HepG2 (cell line): Measurements from ENCODE around the gene ACD. TPM values are rescaled to one million over a fixed set of nuclear protein-coding genes. Genes with fewer than 3 reads are reported as not detected.

Source experiments
- CENPX ChIP-seq: sonication (generic); formaldehyde crosslinking; IDR thresholded peaks from 2 replicates; pipeline ENCODE4 v1.9.0; 2021; ENCODE audit warnings: mild to moderate bottlenecking, missing genetic modification reagents, moderate library complexity
- EZH2 ChIP-seq: conservative IDR thresholded peaks from 2 replicates; pipeline ENCODE4 v1.6.1; 2012; ENCODE audit warnings: mild to moderate bottlenecking, low read depth, low read length, moderate library complexity
- HNRNPL ChIP-seq: fragments of 200-400 bp; formaldehyde crosslinking; IDR thresholded peaks from 2 replicates; pipeline ENCODE4 v1.6.1; 2017; ENCODE audit warnings: mild to moderate bottlenecking, low read depth, low read length
- KDM2A ChIP-seq: sonication (generic); formaldehyde crosslinking; IDR thresholded peaks from 2 replicates; pipeline ENCODE4 v1.4.0; 2020; ENCODE audit warnings: low read depth, missing genetic modification reagents, borderline replicate concordance
- PHF5A ChIP-seq: IDR thresholded peaks from one replicate; pipeline ENCODE4 v1.6.1; 2018; ENCODE audit warnings: low read depth, missing genetic modification reagents; ENCODE audit not compliant: unreplicated experiment
- RFX3 ChIP-seq: IDR thresholded peaks from 2 replicates; pipeline ENCODE4 v1.6.1; 2016; ENCODE audit warnings: missing biosample characterization, missing genetic modification reagents
- ZNF589 ChIP-seq: sonication (generic); formaldehyde crosslinking; conservative IDR thresholded peaks from 2 replicates; pipeline ENCODE4 v1.8.0; 2022; ENCODE audit warnings: mild to moderate bottlenecking, moderate library complexity, missing genetic modification reagents
- ZNF678 ChIP-seq: sonication (generic); formaldehyde crosslinking; IDR thresholded peaks from 2 replicates; pipeline ENCODE4 v1.4.0; 2020; ENCODE audit warnings: mild to moderate bottlenecking, missing genetic modification reagents
- ZNF782 ChIP-seq: sonication (generic); formaldehyde crosslinking; IDR thresholded peaks from 2 replicates; pipeline ENCODE4 v1.4.0; 2020; ENCODE audit warnings: missing genetic modification reagents, mild to moderate bottlenecking, borderline replicate concordance
- ZNF879 ChIP-seq: sonication (generic); formaldehyde crosslinking; IDR thresholded peaks from 2 replicates; pipeline ENCODE4 v1.8.1; 2023; ENCODE audit warnings: missing genetic modification reagents
- polyA plus RNA-seq, 8 experiments: library from polyadenylated mRNA; depleted of rRNA in 3 of 8; stranded (reverse) in 7 of 8; unstranded in 1 of 8; fragments of >200 nt; fragmentation: Illumina TruSeq in 4 of 8; extraction: Trizol in 4 of 8; gene quantifications; 2 replicates each; pipeline versions ENCODE4 v1.2.1 to v1.2.3, GENCODE V29; 2011 to 2016; ENCODE audit warnings: low read depth in 4 of 8, missing spikeins in 1 of 8, mixed read lengths in 1 of 8; ENCODE audit not compliant: insufficient read depth in 1 of 8
- total RNA-seq, 5 experiments: library from RNA; depleted of rRNA; stranded (reverse); fragments of >200 nt; fragmentation: Illumina TruSeq; extraction: Trizol; gene quantifications; 2 replicates each; pipeline ENCODE4 v1.2.3, GENCODE V29; 2016; ENCODE audit warnings: low read depth in 1 of 5
- TF ChIP-seq, protein P1 (sequence below): sonication (generic); formaldehyde crosslinking; IDR thresholded peaks from 2 replicates; pipeline ENCODE4 v1.4.0; 2020; ENCODE audit warnings: mild to moderate bottlenecking, missing genetic modification reagents
- TF ChIP-seq, protein P2 (sequence below): sonication (generic); formaldehyde crosslinking; IDR thresholded peaks from 2 replicates; pipeline ENCODE4 v1.5.0; 2020; ENCODE audit warnings: missing genetic modification reagents
- TF ChIP-seq, protein P3 (sequence below): sonication (generic); formaldehyde crosslinking; IDR thresholded peaks from 2 replicates; pipeline ENCODE4 v1.5.1; 2020; ENCODE audit warnings: missing genetic modification reagents, mild to moderate bottlenecking, borderline replicate concordance
- TF ChIP-seq, protein P4 (sequence below): fragments of 450-650 bp; IDR thresholded peaks from 2 replicates; pipeline ENCODE4 v1.6.1; 2016

Gene ACD
- total and polyA plus RNA-seq, 2 of the 13 experiments (the other 11 are each of a cell fraction or from before 2014, with no cell fraction given): 32.6 to 38.3 TPM

DNA sequence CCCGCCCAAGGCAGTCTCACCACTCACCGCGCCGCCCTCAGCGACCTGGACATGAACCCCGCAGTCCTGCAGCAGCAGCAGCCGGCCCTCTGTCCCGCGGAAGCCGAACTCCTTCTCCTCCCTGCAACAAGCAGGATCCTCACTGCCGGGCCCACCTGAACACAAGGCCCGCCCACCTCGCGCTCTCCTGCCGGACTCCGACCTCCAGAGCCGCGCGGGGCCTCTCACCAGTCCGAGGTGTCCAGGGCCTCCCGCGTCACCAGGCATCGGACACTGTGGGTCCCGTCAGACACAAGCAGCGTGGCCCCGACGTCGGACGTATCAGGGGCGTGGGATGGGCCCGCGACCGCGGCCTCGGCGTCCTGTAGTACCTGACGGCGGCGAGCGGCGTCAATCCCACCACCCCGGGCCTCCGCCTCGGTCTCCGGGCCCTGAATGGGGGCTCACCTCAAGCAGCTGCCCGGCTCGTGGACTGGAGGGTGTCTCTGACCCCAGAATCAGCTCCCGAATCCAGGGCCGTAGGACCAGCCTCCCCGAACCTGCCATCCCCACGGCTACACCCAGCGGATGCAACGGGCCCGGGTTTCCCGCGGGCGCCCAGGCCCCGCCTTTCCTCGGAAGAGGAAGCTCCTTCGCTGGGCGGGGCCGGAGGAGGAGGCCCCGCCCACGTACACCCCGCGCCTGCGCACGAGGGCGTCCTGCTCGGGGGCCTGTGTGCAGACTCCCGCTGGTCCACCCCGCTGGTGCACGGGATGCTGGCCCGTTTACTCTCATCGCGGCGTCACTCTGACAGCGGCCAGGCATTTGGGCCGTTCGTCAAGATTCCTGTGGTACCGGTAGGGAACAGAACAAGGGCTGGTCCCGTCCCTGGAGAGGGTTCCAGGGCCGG lies at the start of gene ACD (continued):
- TF ChIP-seq, protein P1, sequence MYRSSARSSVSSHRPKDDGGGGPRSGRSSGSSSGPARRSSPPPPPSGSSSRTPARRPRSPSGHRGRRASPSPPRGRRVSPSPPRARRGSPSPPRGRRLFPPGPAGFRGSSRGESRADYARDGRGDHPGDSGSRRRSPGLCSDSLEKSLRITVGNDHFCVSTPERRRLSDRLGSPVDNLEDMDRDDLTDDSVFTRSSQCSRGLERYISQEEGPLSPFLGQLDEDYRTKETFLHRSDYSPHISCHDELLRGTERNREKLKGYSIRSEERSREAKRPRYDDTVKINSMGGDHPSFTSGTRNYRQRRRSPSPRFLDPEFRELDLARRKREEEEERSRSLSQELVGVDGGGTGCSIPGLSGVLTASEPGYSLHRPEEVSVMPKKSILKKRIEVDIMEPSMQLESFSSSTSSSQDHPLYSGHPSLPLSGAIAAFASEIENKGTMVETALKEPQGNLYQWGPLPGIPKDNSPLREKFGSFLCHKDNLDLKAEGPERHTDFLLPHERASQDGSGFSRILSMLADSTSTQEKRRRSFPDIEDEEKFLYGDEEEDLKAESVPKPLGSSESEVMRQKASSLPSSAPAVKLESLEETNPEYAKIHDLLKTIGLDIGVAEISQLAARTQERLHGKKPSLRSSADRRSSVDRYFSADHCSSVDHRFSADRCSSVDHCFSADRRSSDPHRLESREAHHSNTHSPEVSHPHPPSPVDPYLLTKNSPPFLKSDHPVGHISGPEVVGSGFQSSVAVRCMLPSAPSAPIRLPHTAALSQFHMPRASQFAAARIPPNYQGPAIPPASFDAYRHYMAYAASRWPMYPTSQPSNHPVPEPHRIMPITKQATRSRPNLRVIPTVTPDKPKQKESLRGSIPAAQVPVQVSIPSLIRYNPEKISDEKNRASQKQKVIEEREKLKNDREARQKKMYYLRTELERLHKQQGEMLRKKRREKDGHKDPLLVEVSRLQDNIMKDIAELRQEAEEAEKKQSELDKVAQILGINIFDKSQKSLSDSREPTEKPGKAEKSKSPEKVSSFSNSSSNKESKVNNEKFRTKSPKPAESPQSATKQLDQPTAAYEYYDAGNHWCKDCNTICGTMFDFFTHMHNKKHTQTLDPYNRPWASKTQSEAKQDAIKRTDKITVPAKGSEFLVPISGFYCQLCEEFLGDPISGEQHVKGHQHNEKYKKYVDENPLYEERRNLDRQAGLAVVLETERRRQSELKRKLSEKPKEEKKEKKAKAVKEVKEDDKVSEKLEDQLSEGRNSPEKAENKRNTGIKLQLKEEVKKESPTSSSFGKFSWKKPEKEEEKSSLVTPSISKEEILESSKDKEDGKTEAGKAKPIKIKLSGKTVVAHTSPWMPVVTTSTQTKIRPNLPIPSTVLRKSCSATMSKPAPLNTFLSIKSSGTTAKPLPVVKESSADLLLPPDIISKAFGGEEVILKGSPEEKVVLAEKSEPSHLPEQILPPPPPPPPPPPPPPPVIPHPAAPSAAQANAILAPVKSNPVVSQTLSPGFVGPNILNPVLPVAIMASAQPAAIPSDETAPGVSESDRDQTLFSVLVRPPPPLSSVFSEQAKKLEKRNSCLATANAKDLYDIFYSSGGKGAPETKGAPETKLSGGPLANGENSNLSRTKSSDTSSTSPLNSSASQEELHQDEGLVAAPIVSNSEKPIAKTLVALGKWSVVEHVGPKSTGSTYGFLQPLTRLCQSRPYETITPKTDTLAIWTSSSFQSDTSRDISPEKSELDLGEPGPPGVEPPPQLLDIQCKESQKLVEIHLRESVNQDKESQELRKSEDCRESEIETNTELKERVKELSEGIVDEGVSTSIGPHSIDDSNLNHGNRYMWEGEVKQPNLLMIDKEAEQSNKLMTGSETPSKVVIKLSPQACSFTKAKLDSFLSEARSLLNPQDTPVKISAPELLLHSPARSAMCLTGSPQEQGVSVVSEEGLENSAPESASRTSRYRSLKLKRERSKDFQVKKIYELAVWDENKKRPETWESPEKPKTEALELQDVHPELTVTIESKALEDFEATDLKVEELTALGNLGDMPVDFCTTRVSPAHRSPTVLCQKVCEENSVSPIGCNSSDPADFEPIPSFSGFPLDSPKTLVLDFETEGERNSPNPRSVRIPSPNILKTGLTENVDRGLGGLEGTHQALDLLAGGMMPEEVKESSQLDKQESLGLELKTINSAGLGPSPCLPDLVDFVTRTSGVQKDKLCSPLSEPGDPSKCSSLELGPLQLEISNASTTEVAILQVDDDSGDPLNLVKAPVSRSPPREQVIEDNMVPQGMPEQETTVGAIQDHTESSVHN: peak; percentile 81; the same call in 1 of the 2 replicates
- TF ChIP-seq, protein P2, sequence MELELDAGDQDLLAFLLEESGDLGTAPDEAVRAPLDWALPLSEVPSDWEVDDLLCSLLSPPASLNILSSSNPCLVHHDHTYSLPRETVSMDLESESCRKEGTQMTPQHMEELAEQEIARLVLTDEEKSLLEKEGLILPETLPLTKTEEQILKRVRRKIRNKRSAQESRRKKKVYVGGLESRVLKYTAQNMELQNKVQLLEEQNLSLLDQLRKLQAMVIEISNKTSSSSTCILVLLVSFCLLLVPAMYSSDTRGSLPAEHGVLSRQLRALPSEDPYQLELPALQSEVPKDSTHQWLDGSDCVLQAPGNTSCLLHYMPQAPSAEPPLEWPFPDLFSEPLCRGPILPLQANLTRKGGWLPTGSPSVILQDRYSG: no peak; the same call in none of the 2 replicates
- TF ChIP-seq KDM2A (CRISPR knock-in tag): no peak; the same call in none of the 2 replicates
- peak; percentile 89; the same call in 1 of the 2 replicates for TF ChIP-seq ZNF879
- peak; percentile 84 for TF ChIP-seq ZNF678 (CRISPR knock-in tag)
- TF ChIP-seq RFX3 (CRISPR knock-in tag): no peak
- TF ChIP-seq, protein P3, sequence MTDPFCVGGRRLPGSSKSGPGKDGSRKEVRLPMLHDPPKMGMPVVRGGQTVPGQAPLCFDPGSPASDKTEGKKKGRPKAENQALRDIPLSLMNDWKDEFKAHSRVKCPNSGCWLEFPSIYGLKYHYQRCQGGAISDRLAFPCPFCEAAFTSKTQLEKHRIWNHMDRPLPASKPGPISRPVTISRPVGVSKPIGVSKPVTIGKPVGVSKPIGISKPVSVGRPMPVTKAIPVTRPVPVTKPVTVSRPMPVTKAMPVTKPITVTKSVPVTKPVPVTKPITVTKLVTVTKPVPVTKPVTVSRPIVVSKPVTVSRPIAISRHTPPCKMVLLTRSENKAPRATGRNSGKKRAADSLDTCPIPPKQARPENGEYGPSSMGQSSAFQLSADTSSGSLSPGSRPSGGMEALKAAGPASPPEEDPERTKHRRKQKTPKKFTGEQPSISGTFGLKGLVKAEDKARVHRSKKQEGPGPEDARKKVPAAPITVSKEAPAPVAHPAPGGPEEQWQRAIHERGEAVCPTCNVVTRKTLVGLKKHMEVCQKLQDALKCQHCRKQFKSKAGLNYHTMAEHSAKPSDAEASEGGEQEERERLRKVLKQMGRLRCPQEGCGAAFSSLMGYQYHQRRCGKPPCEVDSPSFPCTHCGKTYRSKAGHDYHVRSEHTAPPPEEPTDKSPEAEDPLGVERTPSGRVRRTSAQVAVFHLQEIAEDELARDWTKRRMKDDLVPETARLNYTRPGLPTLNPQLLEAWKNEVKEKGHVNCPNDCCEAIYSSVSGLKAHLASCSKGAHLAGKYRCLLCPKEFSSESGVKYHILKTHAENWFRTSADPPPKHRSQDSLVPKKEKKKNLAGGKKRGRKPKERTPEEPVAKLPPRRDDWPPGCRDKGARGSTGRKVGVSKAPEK (CRISPR knock-in tag): no peak; the same call in 1 of the 2 replicates
- TF ChIP-seq PHF5A (CRISPR knock-in tag): peak; percentile 74
- TF ChIP-seq, protein P4, sequence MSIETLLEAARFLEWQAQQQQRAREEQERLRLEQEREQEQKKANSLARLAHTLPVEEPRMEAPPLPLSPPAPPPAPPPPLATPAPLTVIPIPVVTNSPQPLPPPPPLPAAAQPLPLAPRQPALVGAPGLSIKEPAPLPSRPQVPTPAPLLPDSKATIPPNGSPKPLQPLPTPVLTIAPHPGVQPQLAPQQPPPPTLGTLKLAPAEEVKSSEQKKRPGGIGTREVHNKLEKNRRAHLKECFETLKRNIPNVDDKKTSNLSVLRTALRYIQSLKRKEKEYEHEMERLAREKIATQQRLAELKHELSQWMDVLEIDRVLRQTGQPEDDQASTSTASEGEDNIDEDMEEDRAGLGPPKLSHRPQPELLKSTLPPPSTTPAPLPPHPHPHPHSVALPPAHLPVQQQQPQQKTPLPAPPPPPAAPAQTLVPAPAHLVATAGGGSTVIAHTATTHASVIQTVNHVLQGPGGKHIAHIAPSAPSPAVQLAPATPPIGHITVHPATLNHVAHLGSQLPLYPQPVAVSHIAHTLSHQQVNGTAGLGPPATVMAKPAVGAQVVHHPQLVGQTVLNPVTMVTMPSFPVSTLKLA: no peak
- TF ChIP-seq ZNF589 (CRISPR knock-in tag): 0 out of 2 replicates have a peak, but pooled peaks have one; percentile 60
- TF ChIP-seq CENPX (CRISPR knock-in tag): no peak
- TF ChIP-seq EZH2: no peak
- peak; percentile 87; the same call in 1 of the 2 replicates for TF ChIP-seq ZNF782
- peak; percentile 73; the same call in 1 of the 2 replicates for TF ChIP-seq HNRNPL
